Astrocyte (in vitro differentiated cells and primary cell): ENCODE data around the gene DNAJC18. TPM values are rescaled to one million over a fixed set of nuclear protein-coding genes. Genes with fewer than 3 reads are reported as not detected.
A peak's percentile ranks its signal among the peaks of the same experiment; 100 is the strongest.

ENCODE experiments used
- DNase-seq: peaks from one replicate; pipeline ENCODE4 v3.0.0-alpha.2; 2010; ENCODE audit warnings: low read depth
- FAIRE-seq: peaks from 2 replicates; lab custom pipeline; 2011; peaks lifted over from hg19 to GRCh38; lab: Jason Lieb, UNC
- H2AFZ ChIP-seq: 2 replicates; pipeline ENCODE4 v1.6.0; 2012; ENCODE audit warnings: low read depth, low read length, inconsistent platforms
- H3K27ac ChIP-seq: 2 replicates; pipeline ENCODE4 v1.5.1; 2011; ENCODE audit warnings: low read depth, low read length, inconsistent platforms
- H3K27me3 ChIP-seq: 2 replicates; pipeline ENCODE4 v1.6.0; 2011; ENCODE audit warnings: low read length, inconsistent platforms; ENCODE audit not compliant: insufficient read depth
- H3K36me3 ChIP-seq: 2 replicates; pipeline ENCODE4 v1.5.1; 2011; ENCODE audit warnings: low read length, inconsistent platforms; ENCODE audit not compliant: insufficient read depth
- H3K4me1 ChIP-seq: 2 replicates; pipeline ENCODE4 v1.5.1; 2011; ENCODE audit warnings: low read length, inconsistent platforms; ENCODE audit not compliant: insufficient read depth
- H3K4me2 ChIP-seq: 2 replicates; pipeline ENCODE4 v1.6.0; 2012; ENCODE audit warnings: low read length, inconsistent platforms
- H3K4me3 ChIP-seq: 2 replicates; pipeline ENCODE4 v1.5.1; 2011; ENCODE audit warnings: low read depth, mild to moderate bottlenecking, low read length, inconsistent platforms; ENCODE audit not compliant: insufficient read depth
- H3K79me2 ChIP-seq: 2 replicates; pipeline ENCODE4 v1.6.0; 2012; ENCODE audit warnings: mild to moderate bottlenecking, low read length, inconsistent platforms; ENCODE audit not compliant: insufficient read depth
- H3K9ac ChIP-seq: 2 replicates; pipeline ENCODE4 v1.6.0; 2012; ENCODE audit warnings: mild to moderate bottlenecking, low read length, inconsistent platforms
- H3K9me3 ChIP-seq: 2 replicates; pipeline ENCODE4 v1.5.1; 2012; ENCODE audit warnings: low read depth, mild to moderate bottlenecking, low read length, inconsistent platforms; ENCODE audit not compliant: insufficient read depth
- H4K20me1 ChIP-seq: 2 replicates; pipeline ENCODE4 v1.6.0; 2012; ENCODE audit warnings: low read length, inconsistent platforms; ENCODE audit not compliant: insufficient read depth
- H3K27ac Mint-ChIP-seq: one replicate; pipeline ENCODE4 v1.8.0; 2021; ENCODE audit warnings: mild to moderate bottlenecking, mixed read lengths; ENCODE audit not compliant: unreplicated experiment
- H3K27me3 Mint-ChIP-seq: one replicate; pipeline ENCODE4 v1.8.0; 2021; ENCODE audit warnings: low read depth, mixed read lengths; ENCODE audit not compliant: unreplicated experiment
- H3K36me3 Mint-ChIP-seq: one replicate; pipeline ENCODE4 v1.8.0; 2021; ENCODE audit warnings: low read depth, mixed read lengths; ENCODE audit not compliant: unreplicated experiment
- H3K4me1 Mint-ChIP-seq: one replicate; pipeline ENCODE4 v1.8.0; 2021; ENCODE audit warnings: low read depth, mixed read lengths; ENCODE audit not compliant: unreplicated experiment
- H3K4me3 Mint-ChIP-seq: one replicate; pipeline ENCODE4 v1.8.0; 2021; ENCODE audit warnings: mild to moderate bottlenecking, moderate library complexity, mixed read lengths; ENCODE audit not compliant: unreplicated experiment
- H3K9me3 Mint-ChIP-seq: one replicate; pipeline ENCODE4 v1.8.0; 2021; ENCODE audit warnings: mild to moderate bottlenecking, mixed read lengths; ENCODE audit not compliant: unreplicated experiment
- CTCF ChIP-seq: IDR thresholded peaks from 2 replicates; pipeline ENCODE4 v1.5.1; 2011; ENCODE audit warnings: low read depth, mild to moderate bottlenecking, inconsistent platforms, low read length, moderate library complexity; ENCODE audit not compliant: insufficient read depth
- EZH2 ChIP-seq: IDR thresholded peaks from 2 replicates; pipeline ENCODE4 v1.6.1; 2012; ENCODE audit warnings: mild to moderate bottlenecking, low read length, inconsistent platforms; ENCODE audit not compliant: insufficient read depth
- total RNA-seq: library from RNA; stranded (reverse); gene quantifications from 2 replicates; pipeline ENCODE4 v1.2.1, GENCODE V29; 2021

DNAJC18 gene
- total RNA-seq, 1 donor from 2014 or later, result 18.8 TPM

DNA sequence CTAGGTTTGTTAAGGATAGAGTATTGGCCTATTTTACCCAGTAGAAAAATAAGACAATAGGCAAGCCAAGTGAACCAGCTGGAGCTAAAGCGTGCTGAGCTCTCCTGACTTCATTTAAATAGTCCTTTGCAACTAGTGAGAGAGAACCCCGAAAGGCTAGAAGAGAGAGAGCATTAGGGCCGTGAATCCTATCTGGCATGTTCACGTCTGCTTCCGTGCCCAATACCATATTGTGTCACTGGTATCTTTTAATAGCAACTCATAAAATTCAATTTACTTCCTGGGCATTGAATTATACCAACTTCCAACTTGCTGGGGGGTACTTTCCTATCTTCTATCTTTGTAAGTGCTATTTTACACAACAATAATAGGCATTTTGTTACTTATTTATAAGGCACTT lies 13.8 kb downstream of the DNAJC18 start:
- H3K27me3 ChIP-seq, result no peaks in the 10 kb centered on the region
- no peak for FAIRE-seq
- H2AFZ ChIP-seq, result no peak overlapping the region
- TF ChIP-seq CTCF, result no peak
- no peak for TF ChIP-seq EZH2
- H3K27me3 Mint-ChIP-seq, result no peaks in the 10 kb centered on the region
- H4K20me1 ChIP-seq, result no peaks in the 10 kb centered on the region
- H3K4me3 ChIP-seq, result no peak overlapping the region
- no peak for DNase-seq
- peaks cover 4% of the 10 kb centered on the region for H3K36me3 ChIP-seq
- peaks cover 10% of the 10 kb centered on the region for H3K4me1 Mint-ChIP-seq
- no peaks in the 10 kb centered on the region for H3K79me2 ChIP-seq
- H3K4me2 ChIP-seq, result no peak overlapping the region
- H3K9ac ChIP-seq, result no peak overlapping the region
- no peaks in the 10 kb centered on the region for H3K9me3 ChIP-seq
- H3K4me3 Mint-ChIP-seq, result no peak overlapping the region
- H3K36me3 Mint-ChIP-seq, result peaks cover 7% of the 10 kb centered on the region
- no peak overlapping the region for H3K27ac ChIP-seq
- peaks cover 8% of the 10 kb centered on the region for H3K4me1 ChIP-seq
- H3K27ac Mint-ChIP-seq, result no peak overlapping the region
- H3K9me3 Mint-ChIP-seq, result no peaks in the 10 kb centered on the region

DNA sequence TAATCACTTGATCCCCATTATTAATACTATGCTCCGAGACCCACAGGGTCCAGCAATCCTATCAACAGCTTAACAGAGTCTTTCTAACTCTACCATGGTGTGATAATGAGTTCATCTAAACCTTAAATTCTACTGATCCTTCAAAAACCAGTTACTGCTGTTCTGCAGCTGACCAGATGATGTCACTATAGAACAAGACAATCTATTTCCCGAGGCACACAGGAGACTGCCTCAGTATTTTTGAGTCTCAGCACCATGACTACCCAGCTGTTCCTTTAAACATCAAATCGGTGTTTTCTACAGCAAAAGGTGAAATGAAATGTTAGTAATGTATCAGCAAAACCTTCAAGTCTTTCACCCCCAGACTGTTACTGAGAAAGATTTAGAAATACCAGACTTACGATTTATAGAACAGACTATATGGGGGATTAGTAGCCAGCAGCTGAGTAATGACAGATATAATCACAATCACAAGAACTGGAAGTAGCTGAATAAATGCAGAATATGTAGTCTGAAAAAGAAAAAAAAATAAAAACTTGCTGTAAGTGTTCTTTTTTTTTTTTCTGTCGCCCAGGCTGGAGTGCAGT lies 16.9 kb downstream of the DNAJC18 start:
- no peak for TF ChIP-seq EZH2
- TF ChIP-seq CTCF, result peak; percentile 98
- Mint-ChIP-seq H3K4me1 (peaks cover 10% of the 10 kb centered on the region), H3K9me3 (no peaks in the 10 kb centered on the region), H3K27me3 (no peaks in the 10 kb centered on the region), H3K36me3 (peaks cover 12% of the 10 kb centered on the region), H3K27ac (no peak overlapping the region), H3K4me3 (no peak overlapping the region)
- H3K9ac ChIP-seq, result no peak overlapping the region
- no peaks in the 10 kb centered on the region for H3K27me3 ChIP-seq
- H3K4me3 ChIP-seq, result no peak overlapping the region
- H4K20me1 ChIP-seq, result no peaks in the 10 kb centered on the region
- no peak overlapping the region for H3K4me2 ChIP-seq
- no peak overlapping the region for H2AFZ ChIP-seq
- peak; percentile 44 for DNase-seq
- H3K36me3 ChIP-seq, result peaks cover 11% of the 10 kb centered on the region
- no peak overlapping the region for H3K27ac ChIP-seq
- no peaks in the 10 kb centered on the region for H3K9me3 ChIP-seq
- FAIRE-seq, result peak; percentile 77
- peaks cover 8% of the 10 kb centered on the region for H3K4me1 ChIP-seq
- no peaks in the 10 kb centered on the region for H3K79me2 ChIP-seq
